ENCODE data around the gene COL1A1.

Gene COL1A1

GRCh38 chr17:50181591-50182560 is 19.6 kb downstream of the COL1A1 start:
- no peak for DNase-seq

GRCh38 chr17:50181144-50181543 is 20.3 kb downstream of the COL1A1 start:
- DNase-seq, result no peak
- TF ChIP-seq POLR2A (IDR thresholded peaks at IDR 0.05; ENCODE audit: low read length) (no peak), GATA1 (IDR thresholded peaks at IDR 0.05; ENCODE audit: low read depth, low read length) (no peak)

More at GRCh38 chr17:50181591-50182560, 19.6 kb downstream of the COL1A1 start:
- TF ChIP-seq POLR2A (IDR thresholded peaks at IDR 0.05; ENCODE audit: low read length), result no peak
- TF ChIP-seq GATA1 (IDR thresholded peaks at IDR 0.05; ENCODE audit: low read depth, low read length), result no peak

GRCh38 chr17:50180620-50181019 is 20.8 kb downstream of the COL1A1 start:
- no peak for DNase-seq
- TF ChIP-seq GATA1 (IDR thresholded peaks at IDR 0.05; ENCODE audit: low read depth, low read length) (no peak), POLR2A (IDR thresholded peaks at IDR 0.05; ENCODE audit: low read length) (no peak)

GRCh38 chr17:50180111-50180510 is 21.3 kb downstream of the COL1A1 start:
- DNase-seq, result no peak
- TF ChIP-seq GATA1 (IDR thresholded peaks at IDR 0.05; ENCODE audit: low read depth, low read length) (no peak), POLR2A (IDR thresholded peaks at IDR 0.05; ENCODE audit: low read length) (no peak)

- peak; percentile 44 to 50 for DNase-seq
- no peak for TF ChIP-seq POLR2A (IDR thresholded peaks at IDR 0.05; ENCODE audit: low read length)
- no peak for TF ChIP-seq GATA1 (IDR thresholded peaks at IDR 0.05; ENCODE audit: low read depth, low read length)
Observed at GRCh38 chr17:50177983-50178834, 23.2 kb downstream of the COL1A1 start.

GRCh38 chr17:50177476-50177875 is 24.0 kb downstream of the COL1A1 start:
- TF ChIP-seq POLR2A (IDR thresholded peaks at IDR 0.05; ENCODE audit: low read length) (no peak), GATA1 (IDR thresholded peaks at IDR 0.05; ENCODE audit: low read depth, low read length) (no peak)
- no peak for DNase-seq

- DNase-seq, result no peak
- TF ChIP-seq POLR2A (IDR thresholded peaks at IDR 0.05; ENCODE audit: low read length) (no peak), GATA1 (IDR thresholded peaks at IDR 0.05; ENCODE audit: low read depth, low read length) (no peak)
Observed at GRCh38 chr17:50176559-50177357, 24.7 kb downstream of the COL1A1 start.

- DNase-seq, result no peak
- TF ChIP-seq POLR2A (IDR thresholded peaks at IDR 0.05; ENCODE audit: low read length) (no peak), GATA1 (IDR thresholded peaks at IDR 0.05; ENCODE audit: low read depth, low read length) (no peak)
Observed at GRCh38 chr17:50175035-50175807, 26.2 kb downstream of the COL1A1 start.

- DNase-seq, result no peak
- TF ChIP-seq POLR2A (IDR thresholded peaks at IDR 0.05; ENCODE audit: low read length), result no peak
- TF ChIP-seq GATA1 (IDR thresholded peaks at IDR 0.05; ENCODE audit: low read depth, low read length), result no peak
Observed at GRCh38 chr17:50174444-50174843, 27.0 kb downstream of the COL1A1 start.

- DNase-seq, result no peak
- no peak for TF ChIP-seq GATA1 (IDR thresholded peaks at IDR 0.05; ENCODE audit: low read depth, low read length)
- no peak for TF ChIP-seq POLR2A (IDR thresholded peaks at IDR 0.05; ENCODE audit: low read length)
Observed at GRCh38 chr17:50173335-50173941, 28.0 kb downstream of the COL1A1 start.

GRCh38 chr17:50172936-50173334 is 28.5 kb downstream of the COL1A1 start:
- TF ChIP-seq POLR2A (IDR thresholded peaks at IDR 0.05; ENCODE audit: low read length), result no peak
- TF ChIP-seq GATA1 (IDR thresholded peaks at IDR 0.05; ENCODE audit: low read depth, low read length), result no peak
- no peak for DNase-seq

GRCh38 chr17:50172130-50172529 is 29.3 kb downstream of the COL1A1 start:
- TF ChIP-seq GATA1 (IDR thresholded peaks at IDR 0.05; ENCODE audit: low read depth, low read length) (no peak), POLR2A (IDR thresholded peaks at IDR 0.05; ENCODE audit: low read length) (no peak)

More at GRCh38 chr17:50172130-50172529, 29.3 kb downstream of the COL1A1 start:
- no peak for DNase-seq

All from erythroblast (primary cell).